Activated CD4-positive, alpha-beta T cell treated with anti-CD3 and anti-CD28 coated beads, Interleukin-2, amount 50 U/mL, for 16 hours (primary cell): ENCODE results near the gene COL8A1.
"Not testable (repeated sequence)": the region's sequence is repeated elsewhere in the genome, so short reads cannot be mapped to it uniquely, and the experiment has no call there.

Source experiments
- DNase-seq: peaks from one replicate; pipeline ENCODE4 v3.0.0-alpha.2; 2020

The COL8A1 gene

GRCh38 chr3:99817047-99817436 lies 178.6 kb downstream of the COL8A1 start:
- no peak for DNase-seq

GRCh38 chr3:99817437-99818240 lies 179.2 kb downstream of the COL8A1 start, which contains the start of gene CMSS1:
CMSS1 (plus strand) TSS chr3:99817862.
- DNase-seq: peak; percentile 94

- no peak for DNase-seq
Measured at GRCh38 chr3:99818818-99819217, 180.4 kb downstream of the COL8A1 start.

GRCh38 chr3:99823723-99824711 lies 185.6 kb downstream of the COL8A1 start:
- DNase-seq: no peak

GRCh38 chr3:99825004-99825640 lies 186.7 kb downstream of the COL8A1 start:
- peak; percentile 50 for DNase-seq

- no peak for DNase-seq
Measured at GRCh38 chr3:99829844-99830243, 191.4 kb downstream of the COL8A1 start.

GRCh38 chr3:99833617-99834205 lies 195.3 kb downstream of the COL8A1 start:
- no peak for DNase-seq

GRCh38 chr3:99834211-99834957 lies 196.0 kb downstream of the COL8A1 start:
- DNase-seq: no peak

GRCh38 chr3:99836681-99837080 lies 198.3 kb downstream of the COL8A1 start:
- DNase-seq: no peak

- no peak for DNase-seq
Measured at GRCh38 chr3:99837715-99838114, 199.3 kb downstream of the COL8A1 start.

GRCh38 chr3:99838755-99839154 lies 200.4 kb downstream of the COL8A1 start:
- no peak for DNase-seq

GRCh38 chr3:99839613-99840012 lies 201.2 kb downstream of the COL8A1 start:
- no peak for DNase-seq

- not testable (repeated sequence) for DNase-seq
Measured at GRCh38 chr3:99841949-99842348, 203.6 kb downstream of the COL8A1 start.

GRCh38 chr3:99842826-99843589 lies 204.6 kb downstream of the COL8A1 start:
- no peak for DNase-seq

GRCh38 chr3:99843590-99844258 lies 205.3 kb downstream of the COL8A1 start:
- DNase-seq: no peak

GRCh38 chr3:99845331-99845730 lies 206.9 kb downstream of the COL8A1 start:
- DNase-seq: no peak

GRCh38 chr3:99845999-99846398 lies 207.6 kb downstream of the COL8A1 start:
- no peak for DNase-seq

- no peak for DNase-seq
Measured at GRCh38 chr3:99846477-99847160, 208.2 kb downstream of the COL8A1 start.

GRCh38 chr3:99848433-99848832 lies 210.0 kb downstream of the COL8A1 start:
- no peak for DNase-seq
